HepG2 (cell line): ENCODE data around the gene CASP3. TPM values are rescaled to one million over a fixed set of nuclear protein-coding genes. Genes with fewer than 3 reads are reported as not detected.

Experiments
- ATAC-seq: fragments of 200-7000 bp; cut with Tn5 transposase; 3 replicates; pipeline ENCODE4 v1.9.1; 2020; ENCODE audit warnings: mild to moderate bottlenecking, moderate library complexity
- BruUV-seq: library from RNA; stranded (reverse); fragments of 400-500 nt; replicated peaks from 2 replicates; lab custom pipeline; 2021; lab: Mats Ljungman, UMichigan
- CTCF ChIA-PET: fragments of 300-600 bp; formaldehyde crosslinking; extraction: SDS; loops from one replicate; lab custom pipeline; 2021; ENCODE audit warnings: low total read pairs, inconsistent platforms, low intra/inter-chr PET ratio; lab: Yijun Ruan, JAX
- POLR2A ChIA-PET: fragments of 350-600 bp; sonication (Branson Sonifier 250); formaldehyde crosslinking; loops from one replicate; lab custom pipeline; 2020; ENCODE audit warnings: antibody characterized with exemption, inconsistent platforms; lab: Yijun Ruan, JAX
- DNase-seq: peaks from one replicate; pipeline ENCODE4 v3.0.0-alpha.2; 2015; ENCODE audit warnings: low spot score
- FAIRE-seq: peaks from 3 replicates; lab custom pipeline; 2011; peaks lifted over from hg19 to GRCh38; lab: Jason Lieb, UNC
- H2AFZ ChIP-seq: one replicate; pipeline ENCODE4 v1.6.1; 2011; ENCODE audit warnings: low read length, inconsistent platforms
- H3K27ac ChIP-seq: fragments of 300-600 bp; 3 replicates; pipeline ENCODE4 v1.8.0; 2011; ENCODE audit warnings: mixed run types, mild to moderate bottlenecking, mixed read lengths, low read length, inconsistent platforms; ENCODE audit not compliant: insufficient read depth; ENCODE audit errors: extremely low read length
- H3K27me3 ChIP-seq, 2 experiments: fragments of 200-600 bp in 1 of 2; 2 replicates in 1 of 2; 3 replicates in 1 of 2; pipeline versions ENCODE4 v1.6.0 to v1.8.0; 2011; ENCODE audit warnings: low read length in 2 of 2, mild to moderate bottlenecking in 2 of 2, moderate library complexity in 2 of 2, inconsistent platforms in 1 of 2; ENCODE audit not compliant: insufficient read depth in 2 of 2, control insufficient read depth in 1 of 2
- H3K36me3 ChIP-seq, 2 experiments: fragments of 200-600 bp in 1 of 2; replicated peaks in 1 of 2; 2 replicates in 1 of 2; 3 replicates in 1 of 2; pipeline versions ENCODE4 v1.5.1 to v1.8.0; 2011; ENCODE audit warnings: low read length in 2 of 2, inconsistent platforms in 1 of 2; ENCODE audit not compliant: insufficient read depth in 2 of 2, control insufficient read depth in 1 of 2
- H3K4me1 ChIP-seq: 2 replicates; pipeline ENCODE4 v1.5.1; 2012; ENCODE audit warnings: low read length, inconsistent platforms; ENCODE audit not compliant: insufficient read depth
- H3K4me2 ChIP-seq: 2 replicates; pipeline ENCODE4 v1.6.0; 2011; ENCODE audit warnings: low read depth, low read length, inconsistent platforms
- H3K4me3 ChIP-seq, 3 experiments: fragments of 200-600 bp in 1 of 3; sonication (generic), shearing (Covaris generic) in 1 of 3; replicated peaks in 1 of 3; 2 replicates each; pipeline ENCODE4 v1.5.1; 2011 to 2016; ENCODE audit warnings: low read length in 3 of 3, inconsistent platforms in 2 of 3, low read depth in 2 of 3, mild to moderate bottlenecking in 2 of 3, control low read depth in 1 of 3, mixed read lengths in 1 of 3; ENCODE audit not compliant: insufficient read depth in 1 of 3
- H3K79me2 ChIP-seq: one replicate; pipeline ENCODE4 v1.6.1; 2011; ENCODE audit warnings: low read length, inconsistent platforms; ENCODE audit not compliant: insufficient read depth
- H3K9ac ChIP-seq: 2 replicates; pipeline ENCODE4 v1.6.0; 2011; ENCODE audit warnings: mild to moderate bottlenecking, low read depth, low read length, inconsistent platforms; ENCODE audit not compliant: insufficient read depth
- H3K9me3 ChIP-seq: 2 replicates; pipeline ENCODE4 v1.5.1; 2012; ENCODE audit warnings: mild to moderate bottlenecking, low read length
- H4K20me1 ChIP-seq: 2 replicates; pipeline ENCODE4 v1.6.0; 2011; ENCODE audit warnings: inconsistent platforms, mild to moderate bottlenecking, low read length, moderate library complexity; ENCODE audit not compliant: insufficient read depth
- AGO2 ChIP-seq: fragments of 200-400 bp; formaldehyde crosslinking; optimal IDR thresholded peaks from 2 replicates; pipeline ENCODE3; 2017; ENCODE audit warnings: mild to moderate bottlenecking, low read depth, low read length, moderate library complexity
- FIP1L1 ChIP-seq: fragments of 200-400 bp; formaldehyde crosslinking; IDR thresholded peaks from 2 replicates; pipeline ENCODE4 v1.6.1; 2018; ENCODE audit warnings: low read depth, mild to moderate bottlenecking, low read length, moderate library complexity, borderline replicate concordance; ENCODE audit not compliant: insufficient read depth
- KLF15 ChIP-seq: sonication (generic); formaldehyde crosslinking; IDR thresholded peaks from 2 replicates; pipeline ENCODE4 v1.8.1; 2023; ENCODE audit warnings: borderline replicate concordance, mild to moderate bottlenecking, inconsistent platforms, missing genetic modification reagents, mixed read lengths
- MTA1 ChIP-seq: sonication (generic); formaldehyde crosslinking; IDR thresholded peaks from 2 replicates; pipeline ENCODE4 v1.4.0; 2020; ENCODE audit warnings: missing genetic modification reagents, mild to moderate bottlenecking, borderline replicate concordance
- ZNF709 ChIP-seq: sonication (generic); formaldehyde crosslinking; IDR thresholded peaks from 2 replicates; pipeline ENCODE4 v1.5.0; 2020; ENCODE audit warnings: mild to moderate bottlenecking, missing genetic modification reagents
- ZNF747 ChIP-seq: sonication (generic); formaldehyde crosslinking; IDR thresholded peaks from 2 replicates; pipeline ENCODE4 v1.8.1; 2023; ENCODE audit warnings: missing genetic modification reagents, mild to moderate bottlenecking, borderline replicate concordance
- ZNF75D ChIP-seq: sonication (generic); formaldehyde crosslinking; IDR thresholded peaks from 2 replicates; pipeline ENCODE4 v1.8.1; 2023; ENCODE audit warnings: missing genetic modification reagents, mild to moderate bottlenecking, borderline replicate concordance
- ZNF781 ChIP-seq: sonication (generic); formaldehyde crosslinking; IDR thresholded peaks from 2 replicates; pipeline ENCODE4 v1.5.1; 2020; ENCODE audit warnings: borderline replicate concordance, mild to moderate bottlenecking, missing genetic modification reagents; ENCODE audit errors: not compliant biosample characterization
- WGBS: methylation state at CpG from one replicate; pipeline ENCODE4 v1.1.6; 2017; ENCODE audit warnings: low lambda C conversion rate; 5-methylcytosine and 5-hydroxymethylcytosine counted together
- in situ Hi-C: cut with HindIII; loops from 2 replicates; pipeline ENCODE4 v1.10.0; 2017; ENCODE audit warnings: low pct_unique_long_range_greater_than_20kb; ENCODE audit not compliant: extremely low pct_ligation_motif_present
- intact Hi-C: fragments of 100-400 bp; cut with micrococcal nuclease; formaldehyde crosslinking; loops from one replicate; pipeline ENCODE4 v1.10.0; 2022; ENCODE audit not compliant: unreplicated experiment
- polyA plus RNA-seq, 8 experiments: library from polyadenylated mRNA; depleted of rRNA in 3 of 8; stranded (reverse) in 7 of 8; unstranded in 1 of 8; fragments of >200 nt; fragmentation: Illumina TruSeq in 4 of 8; extraction: Trizol in 4 of 8; gene quantifications; 2 replicates each; pipeline versions ENCODE4 v1.2.1 to v1.2.3, GENCODE V29; 2011 to 2016; ENCODE audit warnings: low read depth in 4 of 8, missing spikeins in 1 of 8, mixed read lengths in 1 of 8; ENCODE audit not compliant: insufficient read depth in 1 of 8
- total RNA-seq, 5 experiments: library from RNA; depleted of rRNA; stranded (reverse); fragments of >200 nt; fragmentation: Illumina TruSeq; extraction: Trizol; gene quantifications; 2 replicates each; pipeline ENCODE4 v1.2.3, GENCODE V29; 2016; ENCODE audit warnings: low read depth in 1 of 5
- TF ChIP-seq, protein P1 (sequence below): sonication (generic); formaldehyde crosslinking; IDR thresholded peaks from 2 replicates; pipeline ENCODE4 v1.4.0; 2020; ENCODE audit warnings: mild to moderate bottlenecking, missing genetic modification reagents
- TF ChIP-seq, protein P2 (sequence below): sonication (generic); formaldehyde crosslinking; IDR thresholded peaks from 2 replicates; pipeline ENCODE4 v1.4.0; 2020; ENCODE audit warnings: missing genetic modification reagents
- TF ChIP-seq, protein P3 (sequence below): IDR thresholded peaks from 2 replicates; pipeline ENCODE4 v1.6.1; 2016

Gene CASP3
- total and polyA plus RNA-seq, 2 of the 13 experiments (the other 11 are each of a cell fraction or from before 2014, with no cell fraction given) = 26.0 to 77.8 TPM

DNA sequence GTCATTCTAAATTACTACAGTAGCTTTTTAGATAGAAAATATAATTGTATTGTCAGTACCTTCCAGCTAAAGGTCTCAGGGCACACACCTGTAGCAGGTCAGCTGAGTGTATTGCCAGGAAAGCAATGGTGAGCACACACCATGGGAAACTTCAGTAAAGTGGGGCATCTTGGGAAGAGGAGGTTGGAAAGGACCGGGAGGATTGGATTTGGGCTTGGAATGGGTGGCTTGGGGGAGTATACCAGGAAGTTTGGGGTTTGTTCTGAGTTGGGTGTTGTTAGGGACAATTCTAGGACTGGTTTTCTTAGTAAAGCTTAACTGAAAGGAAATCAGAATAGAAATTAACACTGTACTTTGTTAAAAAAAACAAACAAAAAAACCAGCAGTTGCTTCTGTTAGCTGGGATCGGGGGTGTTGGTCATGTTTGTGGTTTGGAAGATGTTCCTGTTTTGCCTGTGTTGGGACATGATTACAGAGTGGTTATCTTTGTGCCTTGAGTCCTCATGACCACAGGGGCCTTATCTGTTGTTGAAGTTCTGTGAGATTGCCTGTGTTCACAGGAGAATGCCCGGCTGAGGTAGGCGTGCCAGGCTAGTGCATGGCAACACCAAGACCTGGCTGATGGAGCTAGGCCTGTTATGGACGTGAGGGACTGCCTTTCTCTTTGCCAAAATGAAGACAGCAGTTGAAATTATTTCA is 35.4 kb upstream of the CASP3 start:
- ATAC-seq (no peak), FAIRE-seq (no peak), DNase-seq (no peak)
- in situ Hi-C loops = no loop called here
- Histone ChIP-seq H3K79me2 (no peaks in the 10 kb centered on the region), H3K27me3 (no peaks in the 10 kb centered on the region; a peak in 1 of 5 replicates), H3K9me3 (no peaks in the 10 kb centered on the region), H3K4me1 (no peaks in the 10 kb centered on the region), H3K9ac (no peak overlapping the region), H3K4me3 (no peak overlapping the region), H4K20me1 (no peaks in the 10 kb centered on the region), H3K27ac (no peak overlapping the region), H3K4me2 (no peak overlapping the region), H2AFZ (no peak overlapping the region), H3K36me3 (0 out of 5 replicates have a peak, but pooled peaks cover 0 to 2% of the 10 kb centered on the region in 2 experiments)
- TF ChIP-seq, protein P1, sequence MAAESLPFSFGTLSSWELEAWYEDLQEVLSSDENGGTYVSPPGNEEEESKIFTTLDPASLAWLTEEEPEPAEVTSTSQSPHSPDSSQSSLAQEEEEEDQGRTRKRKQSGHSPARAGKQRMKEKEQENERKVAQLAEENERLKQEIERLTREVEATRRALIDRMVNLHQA (CRISPR knock-in tag) = no peak
- TF ChIP-seq KLF15 = no peak
- TF ChIP-seq, protein P2, sequence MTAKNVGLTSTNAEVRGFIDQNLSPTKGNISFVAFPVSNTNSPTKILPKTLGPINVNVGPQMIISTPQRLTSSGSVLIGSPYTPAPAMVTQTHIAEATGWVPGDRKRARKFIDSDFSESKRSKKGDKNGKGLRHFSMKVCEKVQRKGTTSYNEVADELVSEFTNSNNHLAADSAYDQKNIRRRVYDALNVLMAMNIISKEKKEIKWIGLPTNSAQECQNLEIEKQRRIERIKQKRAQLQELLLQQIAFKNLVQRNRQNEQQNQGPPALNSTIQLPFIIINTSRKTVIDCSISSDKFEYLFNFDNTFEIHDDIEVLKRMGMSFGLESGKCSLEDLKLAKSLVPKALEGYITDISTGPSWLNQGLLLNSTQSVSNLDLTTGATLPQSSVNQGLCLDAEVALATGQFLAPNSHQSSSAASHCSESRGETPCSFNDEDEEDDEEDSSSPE (CRISPR knock-in tag) = no peak
- no peak for TF ChIP-seq ZNF709 (CRISPR knock-in tag)
- no peak for TF ChIP-seq ZNF747
- no TSS peak for BruUV-seq
- ChIA-PET POLR2A (no interaction called here), CTCF (no interaction called here)
- intact Hi-C loops = no loop called here
- WGBS = 94% methylated on average over 5 of the region's 5 CpGs

DNA sequence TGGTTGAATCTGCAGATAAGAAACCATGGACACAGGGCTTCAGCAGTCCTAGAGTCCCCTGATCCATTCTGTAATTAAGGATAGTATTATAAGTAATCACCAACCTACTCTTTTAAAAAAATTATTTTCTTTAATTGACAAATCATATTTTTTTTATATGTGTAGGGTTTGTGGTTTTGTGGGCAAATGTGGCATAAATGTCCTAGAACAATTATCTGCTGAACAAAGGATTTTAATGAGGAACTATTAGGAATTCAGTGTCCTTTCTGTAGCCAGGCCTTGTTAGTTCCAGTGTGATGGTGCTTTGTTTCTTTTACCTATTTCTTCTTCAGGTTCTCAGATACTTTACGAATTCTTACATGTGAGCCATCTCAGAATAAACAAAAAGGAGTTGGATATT is 32.7 kb upstream of the CASP3 start:
- 94% methylated on average over 1 of the region's 1 CpG for WGBS
- Histone ChIP-seq H4K20me1 (no peaks in the 10 kb centered on the region), H3K9ac (no peak overlapping the region), H3K79me2 (no peaks in the 10 kb centered on the region), H3K27me3 (no peaks in the 10 kb centered on the region; a peak in 1 of 5 replicates), H2AFZ (no peak overlapping the region), H3K4me1 (no peaks in the 10 kb centered on the region), H3K27ac (no peak overlapping the region), H3K36me3 (0 out of 5 replicates have a peak, but pooled peaks cover 0 to 2% of the 10 kb centered on the region in 2 experiments), H3K9me3 (no peaks in the 10 kb centered on the region), H3K4me3 (no peak overlapping the region), H3K4me2 (no peak overlapping the region)
- TF ChIP-seq ZNF75D (CRISPR knock-in tag) = no peak
- TF ChIP-seq FIP1L1 = no peak
- no peak for TF ChIP-seq AGO2
- TF ChIP-seq ZNF781 (CRISPR knock-in tag) = no peak
- TF ChIP-seq, protein P3, sequence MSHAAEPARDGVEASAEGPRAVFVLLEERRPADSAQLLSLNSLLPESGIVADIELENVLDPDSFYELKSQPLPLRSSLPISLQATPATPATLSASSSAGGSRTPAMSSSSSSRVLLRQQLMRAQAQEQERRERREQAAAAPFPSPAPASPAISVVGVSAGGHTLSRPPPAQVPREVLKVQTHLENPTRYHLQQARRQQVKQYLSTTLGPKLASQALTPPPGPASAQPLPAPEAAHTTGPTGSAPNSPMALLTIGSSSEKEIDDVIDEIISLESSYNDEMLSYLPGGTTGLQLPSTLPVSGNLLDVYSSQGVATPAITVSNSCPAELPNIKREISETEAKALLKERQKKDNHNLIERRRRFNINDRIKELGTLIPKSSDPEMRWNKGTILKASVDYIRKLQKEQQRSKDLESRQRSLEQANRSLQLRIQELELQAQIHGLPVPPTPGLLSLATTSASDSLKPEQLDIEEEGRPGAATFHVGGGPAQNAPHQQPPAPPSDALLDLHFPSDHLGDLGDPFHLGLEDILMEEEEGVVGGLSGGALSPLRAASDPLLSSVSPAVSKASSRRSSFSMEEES (CRISPR knock-in tag) = no peak
- TF ChIP-seq MTA1 (CRISPR knock-in tag) = no peak
- ChIA-PET POLR2A (no interaction called here), CTCF (no interaction called here)
- no peak for FAIRE-seq
- no TSS peak for BruUV-seq
- no peak for ATAC-seq
- in situ Hi-C loops = no loop called here
- intact Hi-C loops = no loop called here
- no peak for DNase-seq
